ENCODE measurements around the gene LAMA1.

LAMA1 gene

GRCh38 chr18:7090771-7091170 lies 26.8 kb downstream of the LAMA1 start:
- TF ChIP-seq JUND (IDR thresholded peaks at IDR 0.05; ENCODE audit: low read depth): no peak
- in situ Hi-C loops (cut with HindIII; ENCODE audit: low pct_unique_long_range_greater_than_20kb, low sequenced_read_pairs): no loop called here
- DNase-seq (ENCODE audit: low read depth in 1 of 2, low spot score in 1 of 2): no peak

DNA sequence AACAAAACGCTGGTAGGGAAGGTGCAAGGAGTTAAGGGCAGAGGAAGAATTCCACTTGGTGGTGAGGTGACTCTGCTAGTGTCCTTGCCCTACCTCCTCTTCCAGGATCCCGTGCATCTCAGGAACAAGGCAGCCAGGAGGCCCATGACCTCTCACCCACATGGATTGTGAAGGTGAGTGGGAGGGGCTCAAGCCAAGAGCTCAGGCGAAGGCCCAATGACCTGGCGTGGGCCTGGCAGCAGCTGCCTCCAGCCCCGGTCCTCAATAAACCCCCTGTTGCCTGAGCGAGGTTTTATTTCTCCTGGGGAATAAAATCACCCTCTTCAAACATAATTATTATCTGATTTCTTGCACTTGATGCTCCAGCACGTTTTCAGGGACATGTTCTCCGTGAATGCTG lies 28.2 kb downstream of the LAMA1 start:
- DNase-seq (ENCODE audit: low read depth in 1 of 2, low spot score in 1 of 2): no peak
- in situ Hi-C loops (cut with HindIII; ENCODE audit: low pct_unique_long_range_greater_than_20kb, low sequenced_read_pairs): no loop called here
- TF ChIP-seq JUND (IDR thresholded peaks at IDR 0.05; ENCODE audit: low read depth): no peak

DNA sequence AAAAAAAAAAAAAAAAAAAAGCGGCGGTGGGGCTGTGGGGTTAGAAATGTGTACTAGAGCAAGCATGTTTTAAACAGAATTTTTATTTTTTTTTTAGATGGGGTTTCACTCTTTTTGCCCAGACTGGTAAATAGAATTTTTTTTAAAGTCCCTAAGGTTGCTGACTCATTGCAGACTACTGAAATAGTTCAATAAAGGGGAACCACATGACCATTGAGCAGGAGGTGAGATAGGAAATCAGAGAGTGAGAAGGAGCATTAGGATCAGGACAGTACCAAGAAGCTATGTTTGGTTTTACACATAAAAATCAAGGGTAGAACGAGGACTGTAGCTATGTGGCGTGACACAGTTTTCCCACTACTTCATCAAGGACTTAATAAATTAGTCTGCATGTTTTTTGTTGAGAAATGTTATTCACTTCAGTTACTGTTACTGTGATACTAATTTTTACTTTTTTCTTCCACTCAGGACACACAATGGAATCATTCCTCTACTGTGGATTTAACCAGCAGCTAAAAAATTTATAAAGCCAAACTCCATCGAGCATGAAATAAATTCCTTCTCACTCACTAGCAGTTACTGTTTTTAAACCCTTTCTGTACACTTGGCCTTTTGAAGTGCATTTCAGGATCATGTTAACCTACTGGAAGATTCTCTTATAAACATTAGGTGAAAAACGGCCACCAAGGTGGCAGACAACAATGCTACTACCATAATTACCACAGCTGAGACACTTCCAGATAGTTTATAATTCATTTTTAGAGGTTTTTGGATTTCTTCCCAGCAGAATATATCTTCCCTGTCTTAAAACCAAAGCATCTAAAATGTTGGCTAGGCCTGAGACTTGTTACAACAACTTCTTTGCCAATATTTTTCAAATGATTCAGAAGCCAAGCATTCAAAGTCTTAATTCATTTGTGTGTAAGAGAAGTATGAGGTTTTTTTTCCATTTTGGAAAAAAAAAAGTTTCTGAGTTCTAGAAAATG lies 33.2 kb downstream of the LAMA1 start:
- in situ Hi-C loops (cut with HindIII; ENCODE audit: low pct_unique_long_range_greater_than_20kb, low sequenced_read_pairs): no loop called here
- DNase-seq (ENCODE audit: low read depth in 1 of 2, low spot score in 1 of 2): no peak
- TF ChIP-seq JUND (IDR thresholded peaks at IDR 0.05; ENCODE audit: low read depth): no peak

- no peak for DNase-seq (ENCODE audit: low read depth in 1 of 2, low spot score in 1 of 2)
- no peak for TF ChIP-seq JUND (IDR thresholded peaks at IDR 0.05; ENCODE audit: low read depth)
- in situ Hi-C loops (cut with HindIII; ENCODE audit: low pct_unique_long_range_greater_than_20kb, low sequenced_read_pairs): no loop called here
These were observed 34.9 kb downstream of the LAMA1 start for GRCh38 chr18:7082671-7083070.

DNA sequence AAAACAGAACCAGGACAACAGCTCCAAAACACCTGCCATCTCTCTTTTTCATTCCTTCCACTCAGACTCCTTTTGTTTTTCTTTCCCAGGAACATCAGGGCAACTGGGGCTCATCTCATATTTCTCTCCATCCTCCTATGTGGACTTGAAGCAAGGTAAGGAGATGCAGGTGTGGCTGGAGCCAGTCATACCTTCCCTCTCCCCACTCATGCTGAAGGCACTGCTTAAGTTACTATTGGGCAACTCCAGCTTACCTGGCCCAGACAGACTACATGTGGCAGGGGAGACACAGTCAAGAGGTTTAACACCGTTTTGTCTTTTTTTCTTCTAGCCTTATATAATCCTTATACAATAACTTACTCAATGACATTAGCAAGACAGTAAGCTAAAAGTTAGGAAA lies 38.4 kb downstream of the LAMA1 start:
- DNase-seq (ENCODE audit: low read depth in 1 of 2, low spot score in 1 of 2): no peak
- in situ Hi-C loops (cut with HindIII; ENCODE audit: low pct_unique_long_range_greater_than_20kb, low sequenced_read_pairs): no loop called here

GRCh38 chr18:7072593-7072992 lies 45.0 kb downstream of the LAMA1 start:
- in situ Hi-C loops (cut with HindIII; ENCODE audit: low pct_unique_long_range_greater_than_20kb, low sequenced_read_pairs): no loop called here
- no peak for DNase-seq (ENCODE audit: low read depth in 1 of 2, low spot score in 1 of 2)
- no peak for TF ChIP-seq JUND (IDR thresholded peaks at IDR 0.05; ENCODE audit: low read depth)

More for the DNA sequence above, 38.4 kb downstream of the LAMA1 start:
- TF ChIP-seq JUND (IDR thresholded peaks at IDR 0.05; ENCODE audit: low read depth): no peak

DNA sequence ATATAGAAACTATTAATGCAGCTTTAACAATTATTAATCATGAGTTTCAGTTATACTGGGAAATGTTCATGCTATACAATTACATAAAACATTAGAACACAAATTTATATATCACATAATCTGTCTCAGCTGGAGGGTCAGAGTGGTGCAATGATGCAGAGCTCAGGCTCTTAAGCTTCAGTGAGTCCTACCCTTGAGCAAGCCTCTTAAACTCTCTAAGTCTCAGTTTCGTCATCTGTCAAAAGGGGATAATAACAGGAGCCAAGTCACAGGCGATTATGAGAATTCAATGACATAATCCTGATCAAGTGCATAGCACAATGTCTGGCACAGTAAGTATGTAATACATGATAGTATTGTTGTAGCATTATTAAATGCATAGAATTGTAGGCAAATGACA lies 46.0 kb downstream of the LAMA1 start:
- no peak for TF ChIP-seq JUND (IDR thresholded peaks at IDR 0.05; ENCODE audit: low read depth)
- in situ Hi-C loops (cut with HindIII; ENCODE audit: low pct_unique_long_range_greater_than_20kb, low sequenced_read_pairs): no loop called here
- no peak for DNase-seq (ENCODE audit: low read depth in 1 of 2, low spot score in 1 of 2)

GRCh38 chr18:7070466-7070865 lies 47.1 kb downstream of the LAMA1 start:
- DNase-seq (ENCODE audit: low read depth in 1 of 2, low spot score in 1 of 2): no peak
- TF ChIP-seq JUND (IDR thresholded peaks at IDR 0.05; ENCODE audit: low read depth): no peak
- in situ Hi-C loops (cut with HindIII; ENCODE audit: low pct_unique_long_range_greater_than_20kb, low sequenced_read_pairs): no loop called here

- DNase-seq (ENCODE audit: low read depth in 1 of 2, low spot score in 1 of 2): no peak
- in situ Hi-C loops (cut with HindIII; ENCODE audit: low pct_unique_long_range_greater_than_20kb, low sequenced_read_pairs): no loop called here
These were observed 48.6 kb downstream of the LAMA1 start for GRCh38 chr18:7068871-7069590.

GRCh38 chr18:7066965-7067555 lies 50.5 kb downstream of the LAMA1 start:
- no peak for TF ChIP-seq JUND (IDR thresholded peaks at IDR 0.05; ENCODE audit: low read depth)
- in situ Hi-C loops (cut with HindIII; ENCODE audit: low pct_unique_long_range_greater_than_20kb, low sequenced_read_pairs): no loop called here
- DNase-seq (ENCODE audit: low read depth in 1 of 2, low spot score in 1 of 2): no peak

More at GRCh38 chr18:7068871-7069590, 48.6 kb downstream of the LAMA1 start:
- no peak for TF ChIP-seq JUND (IDR thresholded peaks at IDR 0.05; ENCODE audit: low read depth)

- in situ Hi-C loops (cut with HindIII; ENCODE audit: low pct_unique_long_range_greater_than_20kb, low sequenced_read_pairs): no loop called here
- TF ChIP-seq JUND (IDR thresholded peaks at IDR 0.05; ENCODE audit: low read depth): no peak
- DNase-seq (ENCODE audit: low read depth in 1 of 2, low spot score in 1 of 2): no peak
These were observed 51.9 kb downstream of the LAMA1 start for GRCh38 chr18:7065736-7066135.

- DNase-seq (ENCODE audit: low read depth in 1 of 2, low spot score in 1 of 2): no peak
- TF ChIP-seq JUND (IDR thresholded peaks at IDR 0.05; ENCODE audit: low read depth): no peak
- in situ Hi-C loops (cut with HindIII; ENCODE audit: low pct_unique_long_range_greater_than_20kb, low sequenced_read_pairs): no loop called here
These were observed 53.3 kb downstream of the LAMA1 start for GRCh38 chr18:7064346-7064745.

DNA sequence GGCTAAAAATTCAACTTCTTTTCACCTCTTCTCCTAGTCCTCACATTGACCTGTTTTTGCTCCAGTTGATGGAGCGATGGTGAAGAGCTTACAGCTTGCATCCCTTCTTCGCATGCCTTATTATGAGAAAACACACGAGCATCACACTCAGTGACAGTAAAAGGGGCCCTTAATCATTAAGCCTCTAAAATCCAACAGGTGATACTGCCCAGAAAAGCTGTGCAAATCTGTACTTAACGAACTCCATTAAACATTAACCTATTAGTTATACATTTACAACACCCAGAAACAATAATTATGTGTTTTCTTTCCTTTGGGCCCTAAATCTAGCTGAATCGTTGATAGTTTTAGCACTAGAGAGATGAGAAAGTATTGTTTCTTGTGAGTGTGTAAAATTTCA lies 54.8 kb downstream of the LAMA1 start:
- DNase-seq (ENCODE audit: low read depth in 1 of 2, low spot score in 1 of 2): no peak
- in situ Hi-C loops (cut with HindIII; ENCODE audit: low pct_unique_long_range_greater_than_20kb, low sequenced_read_pairs): no loop called here
- TF ChIP-seq JUND (IDR thresholded peaks at IDR 0.05; ENCODE audit: low read depth): no peak

All from T47D (cell line).